ENCODE measurements around the gene ATG13.

ATG13 gene

DNA sequence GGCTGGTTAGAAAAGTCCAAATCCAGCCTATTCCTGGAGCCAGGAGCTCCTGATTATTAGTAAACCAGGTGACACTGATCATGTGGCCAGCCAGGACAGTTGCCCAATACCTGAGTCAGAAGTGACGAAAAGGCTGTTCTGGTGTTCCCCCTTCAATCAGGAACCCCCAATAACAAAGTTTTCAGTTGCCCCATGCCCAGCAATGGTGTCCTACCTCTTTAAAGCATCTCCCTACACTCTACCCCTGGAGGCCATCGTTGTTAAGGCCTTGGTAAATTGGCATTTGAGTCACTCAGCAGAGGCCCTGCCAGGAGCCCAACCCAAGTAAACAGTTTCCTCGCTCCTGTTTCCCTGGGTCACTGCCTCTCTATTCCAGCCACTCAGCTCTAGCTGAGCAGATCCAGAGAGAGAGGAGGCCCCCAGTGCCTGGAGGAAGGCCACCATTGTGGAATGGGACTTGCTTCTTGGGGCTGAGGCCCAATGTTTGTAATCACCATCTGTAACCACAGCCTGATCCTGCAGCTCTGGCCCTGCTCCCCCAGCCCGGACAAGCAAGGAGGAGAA, 58.0 kb downstream of the ATG13 start:
- Histone ChIP-seq H2AFZ (ENCODE audit: low read length) (no peak overlapping the region), H2AK5ac (ENCODE audit: low read depth, low read length) (no peak overlapping the region), H3K4me1 (ENCODE audit: control insufficient read depth in 2 of 2, insufficient read depth in 1 of 2, low read depth in 1 of 2, low read length in 2 of 2) (peaks cover 2 to 4% of the 10 kb centered on the region in 2 donors), H4K8ac (ENCODE audit: low read depth, low read length) (no peak overlapping the region), H3K4me3 (ENCODE audit: low read length in 2 of 2) (no peak overlapping the region), H3K27me3 (ENCODE audit: control insufficient read depth in 3 of 3, insufficient read depth in 3 of 3, low read depth in 1 of 3, low read length in 3 of 3) (no peaks in the 10 kb centered on the region), H3K79me1 (ENCODE audit: low read depth, low read length) (peaks cover 5% of the 10 kb centered on the region), H2BK120ac (ENCODE audit: low read depth, low read length) (no peak overlapping the region), H3K23ac (ENCODE audit: low read depth, low read length, poor library complexity) (no peak overlapping the region), H2BK12ac (ENCODE audit: low read length) (no peak overlapping the region), H2BK15ac (ENCODE audit: low read length) (no peak overlapping the region), H3K36me3 (replicated peaks in 1 of 2; ENCODE audit: control insufficient read depth in 2 of 2, insufficient read depth in 2 of 2, low read length in 2 of 2) (peaks cover 35 to 71% of the 10 kb centered on the region in 2 donors), H3K27ac (replicated peaks; ENCODE audit: low read length) (no peak overlapping the region), H2BK5ac (ENCODE audit: low read length) (no peak overlapping the region), H4K91ac (ENCODE audit: low read depth, low read length, poor library complexity) (no peak overlapping the region), H3K9ac (ENCODE audit: low read depth, low read length, poor library complexity) (no peak overlapping the region), H3K14ac (ENCODE audit: low read length) (no peak overlapping the region), H3K9me3 (replicated peaks in 1 of 2; ENCODE audit: control insufficient read depth in 2 of 2, insufficient read depth in 1 of 2, low read depth in 1 of 2, low read length in 2 of 2) (no peaks in the 10 kb centered on the region), H3K4me2 (ENCODE audit: insufficient read depth, low read length, poor library complexity, severe bottlenecking) (no peak overlapping the region), H3K18ac (ENCODE audit: low read length) (no peak overlapping the region), H3K4ac (ENCODE audit: low read length) (no peak overlapping the region)
- no CpG with 5 or more reads among the region's 4 CpGs for WGBS, 2 donors (ENCODE audit: extremely low coverage in 2 of 2, insufficient read length in 2 of 2, insufficient replicate concordance in 1 of 2)
- no peak for DNase-seq (ENCODE audit: low spot score)

- Histone ChIP-seq H4K91ac (ENCODE audit: low read depth, low read length, poor library complexity) (no peak overlapping the region), H2BK12ac (ENCODE audit: low read length) (no peak overlapping the region), H3K18ac (ENCODE audit: low read length) (no peak overlapping the region), H3K9me3 (replicated peaks in 1 of 2; ENCODE audit: control insufficient read depth in 2 of 2, insufficient read depth in 1 of 2, low read depth in 1 of 2, low read length in 2 of 2) (no peaks in the 10 kb centered on the region), H3K4ac (ENCODE audit: low read length) (no peak overlapping the region), H3K4me2 (ENCODE audit: insufficient read depth, low read length, poor library complexity, severe bottlenecking) (no peak overlapping the region), H3K27ac (replicated peaks; ENCODE audit: low read length) (no peak overlapping the region), H2AK5ac (ENCODE audit: low read depth, low read length) (no peak overlapping the region), H2BK15ac (ENCODE audit: low read length) (no peak overlapping the region), H2BK120ac (ENCODE audit: low read depth, low read length) (no peak overlapping the region), H3K27me3 (ENCODE audit: control insufficient read depth in 3 of 3, insufficient read depth in 3 of 3, low read depth in 1 of 3, low read length in 3 of 3) (no peaks in the 10 kb centered on the region), H3K14ac (ENCODE audit: low read length) (no peak overlapping the region), H3K36me3 (replicated peaks in 1 of 2; ENCODE audit: control insufficient read depth in 2 of 2, insufficient read depth in 2 of 2, low read length in 2 of 2) (peaks cover 36 to 70% of the 10 kb centered on the region in 2 donors), H3K9ac (ENCODE audit: low read depth, low read length, poor library complexity) (no peak overlapping the region), H3K79me1 (ENCODE audit: low read depth, low read length) (peaks cover 5% of the 10 kb centered on the region), H2AFZ (ENCODE audit: low read length) (no peak overlapping the region), H4K8ac (ENCODE audit: low read depth, low read length) (no peak overlapping the region), H3K23ac (ENCODE audit: low read depth, low read length, poor library complexity) (no peak overlapping the region), H2BK5ac (ENCODE audit: low read length) (no peak overlapping the region), H3K4me3 (ENCODE audit: low read length in 2 of 2) (no peak overlapping the region), H3K4me1 (ENCODE audit: control insufficient read depth in 2 of 2, insufficient read depth in 1 of 2, low read depth in 1 of 2, low read length in 2 of 2) (peaks cover 2 to 4% of the 10 kb centered on the region in 2 donors)
- WGBS, 2 donors (ENCODE audit: extremely low coverage in 2 of 2, insufficient read length in 2 of 2, insufficient replicate concordance in 1 of 2) = no CpG with 5 or more reads among the region's 7 CpGs
- no peak for DNase-seq (ENCODE audit: low spot score)
Observed at GRCh38 chr11:46675949-46676348, 58.6 kb downstream of the ATG13 start.

GRCh38 chr11:46676436-46677158, 59.2 kb downstream of the ATG13 start:
- no peak overlapping the region for H2AFZ ChIP-seq (ENCODE audit: low read length)
- peaks cover 2 to 4% of the 10 kb centered on the region in 2 donors for H3K4me1 ChIP-seq (ENCODE audit: control insufficient read depth in 2 of 2, insufficient read depth in 1 of 2, low read depth in 1 of 2, low read length in 2 of 2)
- H3K4ac ChIP-seq (ENCODE audit: low read length) = no peak overlapping the region
- H3K27me3 ChIP-seq (ENCODE audit: control insufficient read depth in 3 of 3, insufficient read depth in 3 of 3, low read depth in 1 of 3, low read length in 3 of 3) = no peaks in the 10 kb centered on the region
- peak overlapping the region; percentile 17 for H4K8ac ChIP-seq (ENCODE audit: low read depth, low read length)
- WGBS, 2 donors (ENCODE audit: extremely low coverage in 2 of 2, insufficient read length in 2 of 2, insufficient replicate concordance in 1 of 2) = no CpG with 5 or more reads among the region's 15 CpGs
- no peak overlapping the region for H3K23ac ChIP-seq (ENCODE audit: low read depth, low read length, poor library complexity)
- H3K4me2 ChIP-seq (ENCODE audit: insufficient read depth, low read length, poor library complexity, severe bottlenecking) = no peak overlapping the region
- no peak overlapping the region for H3K4me3 ChIP-seq (ENCODE audit: low read length in 2 of 2)
- H3K9me3 ChIP-seq (replicated peaks in 1 of 2; ENCODE audit: control insufficient read depth in 2 of 2, insufficient read depth in 1 of 2, low read depth in 1 of 2, low read length in 2 of 2) = no peaks in the 10 kb centered on the region
- H2BK120ac ChIP-seq (ENCODE audit: low read depth, low read length) = no peak overlapping the region
- peak overlapping the region; percentile 92 for H4K91ac ChIP-seq (ENCODE audit: low read depth, low read length, poor library complexity)
- H3K14ac ChIP-seq (ENCODE audit: low read length) = peak overlapping the region; percentile 21
- H3K27ac ChIP-seq (replicated peaks; ENCODE audit: low read length) = no peak overlapping the region
- H2AK5ac ChIP-seq (ENCODE audit: low read depth, low read length) = no peak overlapping the region
- no peak overlapping the region for H2BK5ac ChIP-seq (ENCODE audit: low read length)
- H2BK12ac ChIP-seq (ENCODE audit: low read length) = no peak overlapping the region
- H3K36me3 ChIP-seq (replicated peaks in 1 of 2; ENCODE audit: control insufficient read depth in 2 of 2, insufficient read depth in 2 of 2, low read length in 2 of 2) = peaks cover 38 to 67% of the 10 kb centered on the region in 2 donors
- DNase-seq (ENCODE audit: low spot score) = no peak
- H3K18ac ChIP-seq (ENCODE audit: low read length) = peak overlapping the region; percentile 71
- H2BK15ac ChIP-seq (ENCODE audit: low read length) = no peak overlapping the region
- peaks cover 5% of the 10 kb centered on the region for H3K79me1 ChIP-seq (ENCODE audit: low read depth, low read length)
- H3K9ac ChIP-seq (ENCODE audit: low read depth, low read length, poor library complexity) = no peak overlapping the region

GRCh38 chr11:46677169-46677568, 59.8 kb downstream of the ATG13 start:
- peaks cover 5% of the 10 kb centered on the region for H3K79me1 ChIP-seq (ENCODE audit: low read depth, low read length)
- peaks cover 2 to 4% of the 10 kb centered on the region in 2 donors for H3K4me1 ChIP-seq (ENCODE audit: control insufficient read depth in 2 of 2, insufficient read depth in 1 of 2, low read depth in 1 of 2, low read length in 2 of 2)
- H3K27me3 ChIP-seq (ENCODE audit: control insufficient read depth in 3 of 3, insufficient read depth in 3 of 3, low read depth in 1 of 3, low read length in 3 of 3) = no peaks in the 10 kb centered on the region
- no peak overlapping the region for H3K23ac ChIP-seq (ENCODE audit: low read depth, low read length, poor library complexity)
- H3K18ac ChIP-seq (ENCODE audit: low read length) = no peak overlapping the region
- no peak overlapping the region for H4K91ac ChIP-seq (ENCODE audit: low read depth, low read length, poor library complexity)
- no peak overlapping the region for H3K9ac ChIP-seq (ENCODE audit: low read depth, low read length, poor library complexity)
- H3K27ac ChIP-seq (replicated peaks; ENCODE audit: low read length) = no peak overlapping the region
- no peak overlapping the region for H3K4me2 ChIP-seq (ENCODE audit: insufficient read depth, low read length, poor library complexity, severe bottlenecking)
- H2BK120ac ChIP-seq (ENCODE audit: low read depth, low read length) = no peak overlapping the region
- peaks cover 34 to 65% of the 10 kb centered on the region in 2 donors for H3K36me3 ChIP-seq (replicated peaks in 1 of 2; ENCODE audit: control insufficient read depth in 2 of 2, insufficient read depth in 2 of 2, low read length in 2 of 2)
- H2AFZ ChIP-seq (ENCODE audit: low read length) = no peak overlapping the region
- H3K4ac ChIP-seq (ENCODE audit: low read length) = no peak overlapping the region
- no peaks in the 10 kb centered on the region for H3K9me3 ChIP-seq (replicated peaks in 1 of 2; ENCODE audit: control insufficient read depth in 2 of 2, insufficient read depth in 1 of 2, low read depth in 1 of 2, low read length in 2 of 2)
- DNase-seq (ENCODE audit: low spot score) = no peak
- no peak overlapping the region for H3K14ac ChIP-seq (ENCODE audit: low read length)
- no CpG with 5 or more reads among the region's 8 CpGs for WGBS, 2 donors (ENCODE audit: extremely low coverage in 2 of 2, insufficient read length in 2 of 2, insufficient replicate concordance in 1 of 2)
- H2AK5ac ChIP-seq (ENCODE audit: low read depth, low read length) = no peak overlapping the region
- no peak overlapping the region for H2BK15ac ChIP-seq (ENCODE audit: low read length)
- H2BK5ac ChIP-seq (ENCODE audit: low read length) = no peak overlapping the region
- no peak overlapping the region for H3K4me3 ChIP-seq (ENCODE audit: low read length in 2 of 2)
- H2BK12ac ChIP-seq (ENCODE audit: low read length) = no peak overlapping the region
- no peak overlapping the region for H4K8ac ChIP-seq (ENCODE audit: low read depth, low read length)
